ENCODE measurements around the gene ZNF521. TPM values are rescaled to one million over a fixed set of nuclear protein-coding genes. Genes with fewer than 3 reads are reported as not detected.
A peak's percentile ranks its signal among the peaks of the same experiment; 100 is the strongest.

Gene ZNF521
- total RNA-seq, 2 donors from 2014 or later, result 1.1 TPM; not detected in 1

DNA sequence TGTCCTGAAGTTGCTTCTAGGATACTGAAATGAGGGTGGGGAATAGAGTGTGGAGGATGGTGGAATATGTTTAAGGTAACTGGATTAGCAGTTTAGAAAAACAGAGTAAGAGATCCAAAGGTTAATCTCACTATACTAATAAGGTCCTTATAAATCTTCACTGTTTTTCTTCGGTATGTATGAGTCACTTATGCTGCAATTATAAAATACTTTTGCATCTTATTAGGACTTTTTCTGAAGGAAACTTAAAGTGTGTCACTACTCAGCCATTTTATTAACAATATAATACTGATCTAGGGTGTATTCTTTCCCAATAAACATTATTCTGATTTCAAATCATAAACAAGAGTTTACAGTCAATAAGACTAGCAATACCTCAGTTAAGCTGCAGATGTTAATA is 182.3 kb downstream of the ZNF521 start:
- peaks cover 3% of the 10 kb centered on the region for H3K9me3 ChIP-seq (ENCODE audit: control insufficient read depth, low read length, poor library complexity, severe bottlenecking)
- H3K27ac Mint-ChIP-seq, result no peak overlapping the region
- H3K4me3 Mint-ChIP-seq, result no peak overlapping the region
- no peaks in the 10 kb centered on the region for H3K36me3 Mint-ChIP-seq (ENCODE audit: low read depth)
- DNase-seq (no peak), ATAC-seq (no peak)
- peaks cover 4% of the 10 kb centered on the region for H3K4me1 Mint-ChIP-seq
- H3K27me3 Mint-ChIP-seq, result no peaks in the 10 kb centered on the region

GRCh38 chr18:25167612-25168410 is 184.2 kb downstream of the ZNF521 start:
- H3K27me3 Mint-ChIP-seq, result peaks cover 10% of the 10 kb centered on the region
- peaks cover 15% of the 10 kb centered on the region for H3K4me1 Mint-ChIP-seq
- no peaks in the 10 kb centered on the region for H3K36me3 Mint-ChIP-seq (ENCODE audit: low read depth)
- H3K4me3 Mint-ChIP-seq, result no peak overlapping the region
- peaks cover 3% of the 10 kb centered on the region for H3K9me3 ChIP-seq (ENCODE audit: control insufficient read depth, low read length, poor library complexity, severe bottlenecking)
- ATAC-seq, result no peak
- no peak for DNase-seq
- no peak overlapping the region for H3K27ac Mint-ChIP-seq

DNA sequence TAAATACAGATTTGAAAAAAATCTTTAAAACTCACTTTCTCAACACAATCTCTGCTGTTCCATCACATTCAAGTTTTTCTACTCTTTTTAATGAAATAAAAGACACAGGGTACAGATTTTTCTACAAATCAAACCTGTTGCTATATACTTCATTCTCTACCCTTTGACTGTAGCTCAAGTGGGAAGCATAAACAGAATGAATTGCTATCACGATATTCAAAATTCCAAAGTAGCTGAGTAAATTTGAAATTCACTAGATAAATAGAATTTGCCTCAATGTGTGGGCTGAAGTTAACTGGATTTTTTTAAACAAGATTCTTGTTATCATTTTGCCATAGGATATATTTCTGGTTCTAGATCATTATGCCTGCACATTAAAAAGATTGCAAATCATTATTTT is 185.9 kb downstream of the ZNF521 start:
- H3K4me3 Mint-ChIP-seq, result no peak overlapping the region
- H3K9me3 ChIP-seq (ENCODE audit: control insufficient read depth, low read length, poor library complexity, severe bottlenecking), result peaks cover 3% of the 10 kb centered on the region
- H3K27me3 Mint-ChIP-seq, result peaks cover 10% of the 10 kb centered on the region
- ATAC-seq, result no peak
- H3K4me1 Mint-ChIP-seq, result peaks cover 15% of the 10 kb centered on the region
- no peak overlapping the region for H3K27ac Mint-ChIP-seq
- DNase-seq, result no peak
- no peaks in the 10 kb centered on the region for H3K36me3 Mint-ChIP-seq (ENCODE audit: low read depth)

- peak; percentile 35 for ATAC-seq
- Mint-ChIP-seq H3K4me1 (peaks cover 15% of the 10 kb centered on the region), H3K27me3 (peaks cover 10% of the 10 kb centered on the region), H3K4me3 (peak overlapping the region; percentile 59), H3K36me3 (ENCODE audit: low read depth) (no peaks in the 10 kb centered on the region), H3K27ac (peak overlapping the region; percentile 21)
- no peaks in the 10 kb centered on the region for H3K9me3 ChIP-seq (ENCODE audit: control insufficient read depth, low read length, poor library complexity, severe bottlenecking)
- DNase-seq, result no peak
These were observed 186.8 kb downstream of the ZNF521 start for GRCh38 chr18:25164848-25165811.

GRCh38 chr18:25164211-25164847 is 187.6 kb downstream of the ZNF521 start:
- H3K9me3 ChIP-seq (ENCODE audit: control insufficient read depth, low read length, poor library complexity, severe bottlenecking), result no peaks in the 10 kb centered on the region
- H3K36me3 Mint-ChIP-seq (ENCODE audit: low read depth), result no peaks in the 10 kb centered on the region
- DNase-seq (no peak), ATAC-seq (no peak)
- peaks cover 10% of the 10 kb centered on the region for H3K27me3 Mint-ChIP-seq
- peaks cover 15% of the 10 kb centered on the region for H3K4me1 Mint-ChIP-seq
- H3K4me3 Mint-ChIP-seq, result peak overlapping the region; percentile 59
- H3K27ac Mint-ChIP-seq, result no peak overlapping the region

DNA sequence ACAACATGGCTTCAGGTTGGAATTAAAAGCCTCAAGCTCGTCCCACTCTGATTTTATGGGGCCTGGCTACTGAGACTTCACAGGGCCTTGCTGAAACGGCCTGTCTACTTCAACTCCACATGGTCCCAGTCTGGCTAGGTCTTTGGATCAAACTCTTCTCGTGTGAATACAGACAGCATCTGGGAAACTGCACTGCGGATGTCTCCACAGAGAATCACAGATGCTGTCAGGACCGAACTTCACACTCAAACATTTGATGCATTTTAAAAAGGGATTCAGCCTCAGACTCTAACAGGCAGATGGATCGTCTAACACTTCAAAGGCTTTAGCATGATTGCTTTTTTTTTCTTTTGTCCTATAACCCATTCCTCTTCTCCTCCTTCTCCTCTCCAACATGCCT is 198.5 kb downstream of the ZNF521 start:
- no peaks in the 10 kb centered on the region for H3K9me3 ChIP-seq (ENCODE audit: control insufficient read depth, low read length, poor library complexity, severe bottlenecking)
- H3K4me1 Mint-ChIP-seq, result peaks cover 2% of the 10 kb centered on the region
- H3K27ac Mint-ChIP-seq, result no peak overlapping the region
- no peak overlapping the region for H3K4me3 Mint-ChIP-seq
- ATAC-seq (no peak), DNase-seq (no peak)
- no peaks in the 10 kb centered on the region for H3K27me3 Mint-ChIP-seq
- H3K36me3 Mint-ChIP-seq (ENCODE audit: low read depth), result no peaks in the 10 kb centered on the region

DNA sequence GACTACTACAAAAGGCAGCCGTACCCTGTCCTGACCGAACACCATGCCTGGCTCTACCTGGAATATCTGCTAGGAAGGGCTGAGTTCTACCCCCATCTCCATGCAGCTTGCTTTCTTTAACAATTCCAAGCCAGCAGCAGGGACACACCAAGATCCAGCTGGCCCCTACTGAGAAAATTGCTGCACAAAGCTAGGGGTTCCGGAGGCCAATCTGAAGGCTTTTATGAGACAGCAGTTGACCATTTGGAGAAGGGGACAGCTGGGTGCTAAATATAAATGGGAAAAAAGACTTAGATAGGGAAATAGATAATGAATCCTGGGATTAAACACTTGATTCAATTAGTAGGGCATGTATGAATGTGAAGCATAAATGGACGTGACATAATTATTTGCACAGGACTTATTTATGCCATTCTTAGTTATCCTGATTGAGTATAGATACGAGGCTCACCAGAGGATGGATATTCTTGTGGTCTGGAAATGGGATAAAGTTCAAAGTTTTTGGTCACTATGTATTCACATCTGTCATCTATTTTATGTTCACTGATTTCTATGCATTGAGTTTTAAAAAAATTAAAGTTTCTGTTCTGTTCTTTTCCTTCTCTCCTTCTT is 204.0 kb downstream of the ZNF521 start:
- no peak for DNase-seq
- Mint-ChIP-seq H3K27ac (no peak overlapping the region), H3K4me1 (peaks cover 2% of the 10 kb centered on the region), H3K27me3 (no peaks in the 10 kb centered on the region), H3K4me3 (no peak overlapping the region), H3K36me3 (ENCODE audit: low read depth) (no peaks in the 10 kb centered on the region)
- ATAC-seq, result no peak
- H3K9me3 ChIP-seq (ENCODE audit: control insufficient read depth, low read length, poor library complexity, severe bottlenecking), result no peaks in the 10 kb centered on the region

GRCh38 chr18:25146512-25146910 is 205.5 kb downstream of the ZNF521 start:
- DNase-seq (no peak), ATAC-seq (no peak)
- Mint-ChIP-seq H3K27me3 (no peaks in the 10 kb centered on the region), H3K36me3 (ENCODE audit: low read depth) (no peaks in the 10 kb centered on the region), H3K27ac (no peak overlapping the region), H3K4me3 (no peak overlapping the region), H3K4me1 (no peaks in the 10 kb centered on the region)
- no peaks in the 10 kb centered on the region for H3K9me3 ChIP-seq (ENCODE audit: control insufficient read depth, low read length, poor library complexity, severe bottlenecking)

DNA sequence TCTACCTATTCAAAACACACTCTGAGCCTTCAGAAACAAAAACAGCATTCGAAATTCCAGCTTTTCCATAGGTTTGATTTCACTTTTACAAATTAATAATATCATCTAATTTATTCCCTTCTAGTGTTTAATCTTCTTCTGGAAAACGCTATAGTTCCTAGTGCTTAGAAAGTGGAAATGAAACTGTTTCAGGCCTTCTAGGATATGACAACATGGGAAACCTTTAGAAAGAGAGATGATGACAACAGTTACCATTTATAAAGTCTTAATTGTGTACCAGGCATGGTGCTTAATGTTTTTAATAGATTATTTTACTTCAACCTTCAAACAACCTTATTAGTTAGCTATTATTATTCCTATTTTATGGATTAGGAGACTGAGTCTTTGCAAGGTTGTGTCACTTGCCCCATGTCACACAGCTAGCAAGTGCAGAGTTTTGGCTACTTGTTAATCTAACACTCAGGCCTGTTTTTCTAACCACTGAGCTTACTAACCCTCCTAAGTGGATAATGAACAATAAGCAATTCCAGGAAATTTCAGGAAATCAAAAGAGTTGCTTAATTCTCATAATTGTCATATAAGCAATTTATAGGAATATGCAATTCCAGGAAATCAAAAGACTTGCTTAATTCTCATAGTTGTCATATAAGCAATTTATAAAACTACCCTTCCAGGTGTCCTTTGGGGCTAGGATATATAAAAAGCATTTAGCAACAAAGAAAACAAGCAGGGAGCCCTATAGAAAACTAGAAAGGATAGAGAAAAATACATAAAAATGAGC is 206.0 kb downstream of the ZNF521 start:
- Mint-ChIP-seq H3K4me3 (no peak overlapping the region), H3K4me1 (no peaks in the 10 kb centered on the region), H3K27me3 (no peaks in the 10 kb centered on the region), H3K36me3 (ENCODE audit: low read depth) (no peaks in the 10 kb centered on the region), H3K27ac (no peak overlapping the region)
- ATAC-seq (no peak), DNase-seq (no peak)
- H3K9me3 ChIP-seq (ENCODE audit: control insufficient read depth, low read length, poor library complexity, severe bottlenecking), result no peaks in the 10 kb centered on the region

- Mint-ChIP-seq H3K4me1 (no peaks in the 10 kb centered on the region), H3K27me3 (no peaks in the 10 kb centered on the region), H3K36me3 (ENCODE audit: low read depth) (no peaks in the 10 kb centered on the region), H3K27ac (no peak overlapping the region), H3K4me3 (peak overlapping the region; percentile 8)
- ATAC-seq (no peak), DNase-seq (no peak)
- no peaks in the 10 kb centered on the region for H3K9me3 ChIP-seq (ENCODE audit: control insufficient read depth, low read length, poor library complexity, severe bottlenecking)
These were observed 207.1 kb downstream of the ZNF521 start for GRCh38 chr18:25144820-25145219.

GRCh38 chr18:25141886-25142285 is 210.1 kb downstream of the ZNF521 start:
- ATAC-seq (no peak), DNase-seq (no peak)
- no peak overlapping the region for H3K4me3 Mint-ChIP-seq
- H3K4me1 Mint-ChIP-seq, result no peaks in the 10 kb centered on the region
- no peaks in the 10 kb centered on the region for H3K36me3 Mint-ChIP-seq (ENCODE audit: low read depth)
- no peaks in the 10 kb centered on the region for H3K27me3 Mint-ChIP-seq
- no peak overlapping the region for H3K27ac Mint-ChIP-seq
- no peaks in the 10 kb centered on the region for H3K9me3 ChIP-seq (ENCODE audit: control insufficient read depth, low read length, poor library complexity, severe bottlenecking)

GRCh38 chr18:25141399-25141798 is 210.6 kb downstream of the ZNF521 start:
- DNase-seq (no peak), ATAC-seq (no peak)
- no peaks in the 10 kb centered on the region for H3K4me1 Mint-ChIP-seq
- no peaks in the 10 kb centered on the region for H3K27me3 Mint-ChIP-seq
- H3K27ac Mint-ChIP-seq, result no peak overlapping the region
- H3K9me3 ChIP-seq (ENCODE audit: control insufficient read depth, low read length, poor library complexity, severe bottlenecking), result no peaks in the 10 kb centered on the region
- no peak overlapping the region for H3K4me3 Mint-ChIP-seq
- no peaks in the 10 kb centered on the region for H3K36me3 Mint-ChIP-seq (ENCODE audit: low read depth)

Measured in T-helper 17 cell (primary cell).